Inflammatory macrophage treated with lipopolysaccharide for 1 hour (primary cell): ENCODE results near the gene PRKCE.
"Not testable (repeated sequence)": the region's sequence is repeated elsewhere in the genome, so short reads cannot be mapped to it uniquely, and the experiment has no call there.

Experiments
- DNase-seq, 2 donors: peaks; one replicate each; pipeline ENCODE4 v3.0.0-alpha.2; 2020 to 2022

PRKCE gene

GRCh38 chr2:46181306-46181705 is 529.8 kb downstream of the PRKCE start:
- DNase-seq, result no peak

GRCh38 chr2:46181789-46182530 is 530.5 kb downstream of the PRKCE start:
- DNase-seq, result no peak

- DNase-seq, result no peak
Measured at GRCh38 chr2:46183426-46183825, 532.0 kb downstream of the PRKCE start.

GRCh38 chr2:46184794-46185583 is 533.5 kb downstream of the PRKCE start:
- DNase-seq, result no peak

GRCh38 chr2:46187112-46187618 is 535.7 kb downstream of the PRKCE start:
- DNase-seq, result peak; percentile 49 to 59

GRCh38 chr2:46188041-46188716 is 536.7 kb downstream of the PRKCE start:
- DNase-seq, result no peak

GRCh38 chr2:46193356-46193755 is 541.9 kb downstream of the PRKCE start:
- no peak for DNase-seq

GRCh38 chr2:46193855-46194254 is 542.4 kb downstream of the PRKCE start:
- DNase-seq, result no peak

- DNase-seq, result no peak
Measured at GRCh38 chr2:46194856-46195255, 543.4 kb downstream of the PRKCE start.

- DNase-seq, result no peak
Measured at GRCh38 chr2:46195819-46196218, 544.3 kb downstream of the PRKCE start.

- no peak for DNase-seq
Measured at GRCh38 chr2:46196871-46197462, 545.5 kb downstream of the PRKCE start.

- no peak for DNase-seq
Measured at GRCh38 chr2:46197672-46198071, 546.2 kb downstream of the PRKCE start.

GRCh38 chr2:46198164-46198883 is 546.8 kb downstream of the PRKCE start:
- no peak for DNase-seq

- DNase-seq, result no peak
Measured at GRCh38 chr2:46198966-46199365, 547.5 kb downstream of the PRKCE start.

- DNase-seq, result no peak
Measured at GRCh38 chr2:46200100-46200690, 548.7 kb downstream of the PRKCE start.

- DNase-seq, result no peak
Measured at GRCh38 chr2:46200861-46201605, 549.6 kb downstream of the PRKCE start.

- no peak for DNase-seq
Measured at GRCh38 chr2:46202453-46202852, 551.0 kb downstream of the PRKCE start.

- DNase-seq, result no peak
Measured at GRCh38 chr2:46202987-46203386, 551.5 kb downstream of the PRKCE start.

GRCh38 chr2:46203636-46204035 is 552.2 kb downstream of the PRKCE start:
- not testable (repeated sequence) for DNase-seq

- DNase-seq, result no peak
Measured at GRCh38 chr2:46207591-46207990, 556.1 kb downstream of the PRKCE start.

- DNase-seq, result no peak
Measured at GRCh38 chr2:46208766-46209165, 557.3 kb downstream of the PRKCE start.
